ENCODE measurements around the gene TUBGCP6.
"Not testable (repeated sequence)": the region's sequence is repeated elsewhere in the genome, so short reads cannot be mapped to it uniquely, and the experiment has no call there.

The TUBGCP6 gene

GRCh38 chr22:50205781-50206569, 38.8 kb downstream of the TUBGCP6 start:
- Histone ChIP-seq H3K4me1 (peaks cover 2% of the 10 kb centered on the region), H3K27me3 (ENCODE audit: control insufficient read depth, insufficient read depth, low read length) (no peaks in the 10 kb centered on the region), H3K4me2 (ENCODE audit: low read length) (no peak overlapping the region), H3K9ac (no peak overlapping the region), H3K79me2 (peaks cover 7% of the 10 kb centered on the region), H3K9me3 (ENCODE audit: control insufficient read depth, low read length) (no peaks in the 10 kb centered on the region), H3K36me3 (ENCODE audit: control insufficient read depth, insufficient read depth, low read length) (no peaks in the 10 kb centered on the region), H3K4me3 (ENCODE audit: low read depth, low read length) (no peak overlapping the region), H3K27ac (no peak overlapping the region), H2AFZ (no peak overlapping the region)
- TF ChIP-seq, protein P1, sequence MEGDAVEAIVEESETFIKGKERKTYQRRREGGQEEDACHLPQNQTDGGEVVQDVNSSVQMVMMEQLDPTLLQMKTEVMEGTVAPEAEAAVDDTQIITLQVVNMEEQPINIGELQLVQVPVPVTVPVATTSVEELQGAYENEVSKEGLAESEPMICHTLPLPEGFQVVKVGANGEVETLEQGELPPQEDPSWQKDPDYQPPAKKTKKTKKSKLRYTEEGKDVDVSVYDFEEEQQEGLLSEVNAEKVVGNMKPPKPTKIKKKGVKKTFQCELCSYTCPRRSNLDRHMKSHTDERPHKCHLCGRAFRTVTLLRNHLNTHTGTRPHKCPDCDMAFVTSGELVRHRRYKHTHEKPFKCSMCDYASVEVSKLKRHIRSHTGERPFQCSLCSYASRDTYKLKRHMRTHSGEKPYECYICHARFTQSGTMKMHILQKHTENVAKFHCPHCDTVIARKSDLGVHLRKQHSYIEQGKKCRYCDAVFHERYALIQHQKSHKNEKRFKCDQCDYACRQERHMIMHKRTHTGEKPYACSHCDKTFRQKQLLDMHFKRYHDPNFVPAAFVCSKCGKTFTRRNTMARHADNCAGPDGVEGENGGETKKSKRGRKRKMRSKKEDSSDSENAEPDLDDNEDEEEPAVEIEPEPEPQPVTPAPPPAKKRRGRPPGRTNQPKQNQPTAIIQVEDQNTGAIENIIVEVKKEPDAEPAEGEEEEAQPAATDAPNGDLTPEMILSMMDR (IDR thresholded peaks at IDR 0.05): no peak

DNA sequence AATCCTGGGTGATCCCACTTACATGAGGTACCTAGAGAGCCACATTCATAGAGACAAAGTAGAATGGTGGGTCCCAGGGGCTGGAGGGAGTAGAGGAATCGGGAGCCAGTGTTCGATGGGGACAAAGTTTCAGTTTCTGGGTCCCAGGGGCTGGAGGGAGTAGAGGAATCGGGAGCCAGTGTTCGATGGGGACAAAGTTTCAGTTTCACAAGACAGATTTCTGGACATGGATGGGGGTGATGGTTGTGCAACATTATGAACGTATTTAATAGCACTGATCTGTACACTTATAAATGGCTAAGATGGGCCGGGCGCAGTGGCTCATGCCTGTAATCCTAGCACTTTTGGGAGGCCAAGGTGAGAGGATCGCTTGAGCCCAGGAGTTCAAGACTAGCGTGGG, 39.8 kb downstream of the TUBGCP6 start:
- H3K4me2 ChIP-seq (ENCODE audit: low read length); H3K9ac ChIP-seq; H3K4me3 ChIP-seq (ENCODE audit: low read depth, low read length); H3K27me3 ChIP-seq (ENCODE audit: control insufficient read depth, insufficient read depth, low read length); H3K27ac ChIP-seq; H3K4me1 ChIP-seq; H3K9me3 ChIP-seq (ENCODE audit: control insufficient read depth, low read length); H3K36me3 ChIP-seq (ENCODE audit: control insufficient read depth, insufficient read depth, low read length); H3K79me2 ChIP-seq; H2AFZ ChIP-seq: not testable (repeated sequence)

DNA sequence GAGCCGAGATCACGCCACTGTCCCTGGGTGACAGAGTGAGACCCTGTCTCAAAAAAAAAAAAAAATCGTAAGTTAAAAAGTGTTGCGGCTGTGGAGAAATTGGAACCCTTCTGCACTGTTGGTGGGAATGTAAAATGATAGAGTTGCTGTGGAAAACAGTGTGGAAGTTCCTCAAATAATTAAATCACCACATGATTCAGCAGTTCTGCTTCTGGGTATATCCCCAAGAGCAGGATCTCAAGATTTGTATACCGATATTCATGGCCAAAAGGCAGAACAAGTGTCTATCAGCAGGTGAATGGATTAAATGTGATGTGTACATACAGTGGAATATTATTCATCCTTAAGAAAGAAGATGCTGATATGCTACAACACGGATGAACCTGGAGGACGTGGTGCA, 40.3 kb downstream of the TUBGCP6 start:
- H3K36me3 ChIP-seq (ENCODE audit: control insufficient read depth, insufficient read depth, low read length): no peaks in the 10 kb centered on the region
- H3K4me2 ChIP-seq (ENCODE audit: low read length): no peak overlapping the region
- no peak overlapping the region for H3K27ac ChIP-seq
- H3K4me3 ChIP-seq (ENCODE audit: low read depth, low read length): no peak overlapping the region
- no peak overlapping the region for H2AFZ ChIP-seq
- no peaks in the 10 kb centered on the region for H3K4me1 ChIP-seq
- no peaks in the 10 kb centered on the region for H3K27me3 ChIP-seq (ENCODE audit: control insufficient read depth, insufficient read depth, low read length)
- no peak overlapping the region for H3K9ac ChIP-seq
- TF ChIP-seq, protein P1 (IDR thresholded peaks at IDR 0.05): no peak
- H3K9me3 ChIP-seq (ENCODE audit: control insufficient read depth, low read length): no peaks in the 10 kb centered on the region
- peaks cover 4% of the 10 kb centered on the region for H3K79me2 ChIP-seq

- no peak overlapping the region for H3K9ac ChIP-seq
- no peak overlapping the region for H3K4me3 ChIP-seq (ENCODE audit: low read depth, low read length)
- H2AFZ ChIP-seq: no peak overlapping the region
- no peaks in the 10 kb centered on the region for H3K36me3 ChIP-seq (ENCODE audit: control insufficient read depth, insufficient read depth, low read length)
- H3K4me2 ChIP-seq (ENCODE audit: low read length): no peak overlapping the region
- H3K79me2 ChIP-seq: peaks cover 3% of the 10 kb centered on the region
- no peaks in the 10 kb centered on the region for H3K9me3 ChIP-seq (ENCODE audit: control insufficient read depth, low read length)
- H3K4me1 ChIP-seq: no peaks in the 10 kb centered on the region
- TF ChIP-seq, protein P1 (IDR thresholded peaks at IDR 0.05): no peak
- H3K27ac ChIP-seq: no peak overlapping the region
- H3K27me3 ChIP-seq (ENCODE audit: control insufficient read depth, insufficient read depth, low read length): no peaks in the 10 kb centered on the region
Measured at GRCh38 chr22:50203288-50203687, 41.5 kb downstream of the TUBGCP6 start.

GRCh38 chr22:50202130-50202666, 42.6 kb downstream of the TUBGCP6 start:
- Histone ChIP-seq H3K4me2 (ENCODE audit: low read length) (peak overlapping the region; percentile 54), H3K9ac (no peak overlapping the region), H3K79me2 (peaks cover 3% of the 10 kb centered on the region), H3K4me3 (ENCODE audit: low read depth, low read length) (peak overlapping the region; percentile 49), H3K4me1 (no peaks in the 10 kb centered on the region), H3K27ac (no peak overlapping the region), H3K9me3 (ENCODE audit: control insufficient read depth, low read length) (no peaks in the 10 kb centered on the region), H2AFZ (no peak overlapping the region), H3K36me3 (ENCODE audit: control insufficient read depth, insufficient read depth, low read length) (no peaks in the 10 kb centered on the region), H3K27me3 (ENCODE audit: control insufficient read depth, insufficient read depth, low read length) (no peaks in the 10 kb centered on the region)
- TF ChIP-seq, protein P1 (IDR thresholded peaks at IDR 0.05): no peak

Data from parathyroid adenoma (tissue), 2 donors.